SK-N-SH treated with all-trans-retinoic acid at 6 μM for 48 hours (cell line): Measurements from ENCODE around the gene RAB3IL1.

Experiments used
- ATAC-seq: fragments of 200-7000 bp; cut with Tn5 transposase; 3 replicates; pipeline ENCODE4 v1.9.1; 2020; ENCODE audit warnings: mild to moderate bottlenecking, moderate library complexity
- ARNTL ChIP-seq: fragments of 450-650 bp; formaldehyde crosslinking; IDR thresholded peaks from 2 replicates; pipeline ENCODE4 v1.5.0; 2020; ENCODE audit warnings: low read depth, mild to moderate bottlenecking, moderate library complexity, borderline replicate concordance
- BACH2 ChIP-seq: fragments of 250-450 bp; sonication (Bioruptor Pico); IDR thresholded peaks from 2 replicates; pipeline ENCODE4 v1.9.0; 2021; ENCODE audit warnings: mild to moderate bottlenecking, borderline replicate concordance
- CREB5 ChIP-seq: fragments of 250-450 bp; sonication (Bioruptor Pico); IDR thresholded peaks from 2 replicates; pipeline ENCODE4 v1.5.1; 2020; ENCODE audit warnings: low read depth, mild to moderate bottlenecking, moderate library complexity
- CSRNP3 ChIP-seq: fragments of 250-450 bp; sonication (Bioruptor Pico); IDR thresholded peaks from 2 replicates; pipeline ENCODE4 v1.5.1; 2021; ENCODE audit warnings: mild to moderate bottlenecking, moderate library complexity
- ESRRG ChIP-seq: fragments of 250-450 bp; sonication (Bioruptor Pico); IDR thresholded peaks from 2 replicates; pipeline ENCODE4 v1.6.1; 2021; ENCODE audit warnings: mild to moderate bottlenecking
- GLIS3 ChIP-seq: fragments of 250-450 bp; sonication (Bioruptor Pico); IDR thresholded peaks from 2 replicates; pipeline ENCODE4 v1.5.0; 2020; ENCODE audit warnings: mild to moderate bottlenecking, moderate library complexity
- ISL1 ChIP-seq: fragments of 250-450 bp; sonication (Bioruptor Pico); IDR thresholded peaks from 2 replicates; pipeline ENCODE4 v2.1.2; 2022; ENCODE audit warnings: mild to moderate bottlenecking, moderate library complexity
- OSR1 ChIP-seq: fragments of 250-450 bp; sonication (Bioruptor Pico); IDR thresholded peaks from 2 replicates; pipeline ENCODE4 v1.8.0; 2022; ENCODE audit warnings: moderate library complexity, mild to moderate bottlenecking, inconsistent platforms
- POU6F1 ChIP-seq: fragments of 250-450 bp; sonication (Bioruptor Pico); IDR thresholded peaks from 2 replicates; pipeline ENCODE4 v1.8.0; 2021; ENCODE audit warnings: low read depth, mild to moderate bottlenecking, moderate library complexity, borderline replicate concordance
- PPARA ChIP-seq: fragments of 250-450 bp; sonication (Bioruptor Pico); IDR thresholded peaks from 2 replicates; pipeline ENCODE4 v1.5.0; 2020; ENCODE audit warnings: mild to moderate bottlenecking, borderline replicate concordance
- RARB ChIP-seq: fragments of 250-450 bp; sonication (Bioruptor Pico); IDR thresholded peaks from 2 replicates; pipeline ENCODE4 v1.8.0; 2021; ENCODE audit warnings: mild to moderate bottlenecking, moderate library complexity
- TCF4 ChIP-seq: fragments of 250-450 bp; sonication (Bioruptor Pico); IDR thresholded peaks from 2 replicates; pipeline ENCODE4 v1.8.0; 2021; ENCODE audit warnings: mild to moderate bottlenecking, moderate library complexity, borderline replicate concordance
- TOX ChIP-seq: fragments of 250-450 bp; sonication (Bioruptor Pico); IDR thresholded peaks from 2 replicates; pipeline ENCODE4 v1.8.0; 2021; ENCODE audit warnings: mild to moderate bottlenecking, moderate library complexity, borderline replicate concordance
- ZC3H10 ChIP-seq: fragments of 250-450 bp; sonication (Bioruptor Pico); IDR thresholded peaks from 2 replicates; pipeline ENCODE4 v1.5.1; 2021; ENCODE audit warnings: mild to moderate bottlenecking, moderate library complexity
- ZFP3 ChIP-seq: fragments of 250-450 bp; sonication (Bioruptor Pico); IDR thresholded peaks from 2 replicates; pipeline ENCODE4 v1.5.0; 2020; ENCODE audit warnings: mild to moderate bottlenecking, moderate library complexity
- ZFP30 ChIP-seq: fragments of 450-650 bp; formaldehyde crosslinking; IDR thresholded peaks from 2 replicates; pipeline ENCODE4 v1.5.0; 2022; ENCODE audit warnings: mild to moderate bottlenecking, moderate library complexity
- ZNF565 ChIP-seq: fragments of 450-650 bp; formaldehyde crosslinking; conservative IDR thresholded peaks from 2 replicates; pipeline ENCODE4 v1.5.0; 2020; ENCODE audit warnings: low read depth, mild to moderate bottlenecking, moderate library complexity
- ZNF70 ChIP-seq: fragments of 450-650 bp; formaldehyde crosslinking; IDR thresholded peaks from 2 replicates; pipeline ENCODE4 v1.5.0; 2020; ENCODE audit warnings: mild to moderate bottlenecking, moderate library complexity
- ZNF8 ChIP-seq: fragments of 450-650 bp; formaldehyde crosslinking; IDR thresholded peaks from 2 replicates; pipeline ENCODE4 v1.5.0; 2020; ENCODE audit warnings: mild to moderate bottlenecking, moderate library complexity
- TF ChIP-seq, protein P1 (sequence below): fragments of 250-450 bp; sonication (Bioruptor Pico); IDR thresholded peaks from 2 replicates; pipeline ENCODE4 v1.5.0; 2020; ENCODE audit warnings: mild to moderate bottlenecking, moderate library complexity
- TF ChIP-seq, protein P2 (sequence below): fragments of 250-450 bp; sonication (Bioruptor Pico); IDR thresholded peaks from 2 replicates; pipeline ENCODE4 v1.8.0; 2020; ENCODE audit warnings: mild to moderate bottlenecking, moderate library complexity, borderline replicate concordance

RAB3IL1 gene

DNA sequence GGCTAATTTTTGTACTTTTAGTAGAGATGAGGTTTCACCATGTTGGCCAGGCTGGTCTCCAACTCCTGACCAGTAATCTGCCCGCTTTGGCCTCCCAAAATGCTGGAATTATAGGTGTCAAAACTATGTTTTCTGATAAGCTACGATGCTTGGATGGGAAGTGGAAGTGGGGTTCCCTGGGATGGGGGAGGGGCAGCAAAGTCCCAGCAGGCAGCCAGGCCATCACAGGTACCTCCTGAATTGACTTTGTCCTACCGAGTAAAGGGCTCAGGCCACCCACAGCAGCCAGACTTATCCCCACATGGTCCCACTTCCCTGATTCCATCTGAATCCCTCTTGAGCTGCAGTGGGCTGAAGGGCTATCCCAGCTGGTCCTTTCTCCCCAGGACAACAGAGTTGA, 43.2 kb upstream of the RAB3IL1 start:
- no peak for TF ChIP-seq ZFP30 (CRISPR knock-in tag)
- no peak for TF ChIP-seq ZNF70 (CRISPR knock-in tag)
- no peak for TF ChIP-seq POU6F1
- no peak for TF ChIP-seq BACH2 (CRISPR knock-in tag)
- no peak for TF ChIP-seq ESRRG (CRISPR knock-in tag)
- no peak for TF ChIP-seq ZNF8 (CRISPR knock-in tag)
- TF ChIP-seq OSR1 (CRISPR knock-in tag), result no peak
- no peak for TF ChIP-seq ZFP3 (CRISPR knock-in tag)
- no peak for TF ChIP-seq GLIS3
- no peak for TF ChIP-seq CREB5
- no peak for TF ChIP-seq CSRNP3 (CRISPR knock-in tag)
- TF ChIP-seq, protein P1, sequence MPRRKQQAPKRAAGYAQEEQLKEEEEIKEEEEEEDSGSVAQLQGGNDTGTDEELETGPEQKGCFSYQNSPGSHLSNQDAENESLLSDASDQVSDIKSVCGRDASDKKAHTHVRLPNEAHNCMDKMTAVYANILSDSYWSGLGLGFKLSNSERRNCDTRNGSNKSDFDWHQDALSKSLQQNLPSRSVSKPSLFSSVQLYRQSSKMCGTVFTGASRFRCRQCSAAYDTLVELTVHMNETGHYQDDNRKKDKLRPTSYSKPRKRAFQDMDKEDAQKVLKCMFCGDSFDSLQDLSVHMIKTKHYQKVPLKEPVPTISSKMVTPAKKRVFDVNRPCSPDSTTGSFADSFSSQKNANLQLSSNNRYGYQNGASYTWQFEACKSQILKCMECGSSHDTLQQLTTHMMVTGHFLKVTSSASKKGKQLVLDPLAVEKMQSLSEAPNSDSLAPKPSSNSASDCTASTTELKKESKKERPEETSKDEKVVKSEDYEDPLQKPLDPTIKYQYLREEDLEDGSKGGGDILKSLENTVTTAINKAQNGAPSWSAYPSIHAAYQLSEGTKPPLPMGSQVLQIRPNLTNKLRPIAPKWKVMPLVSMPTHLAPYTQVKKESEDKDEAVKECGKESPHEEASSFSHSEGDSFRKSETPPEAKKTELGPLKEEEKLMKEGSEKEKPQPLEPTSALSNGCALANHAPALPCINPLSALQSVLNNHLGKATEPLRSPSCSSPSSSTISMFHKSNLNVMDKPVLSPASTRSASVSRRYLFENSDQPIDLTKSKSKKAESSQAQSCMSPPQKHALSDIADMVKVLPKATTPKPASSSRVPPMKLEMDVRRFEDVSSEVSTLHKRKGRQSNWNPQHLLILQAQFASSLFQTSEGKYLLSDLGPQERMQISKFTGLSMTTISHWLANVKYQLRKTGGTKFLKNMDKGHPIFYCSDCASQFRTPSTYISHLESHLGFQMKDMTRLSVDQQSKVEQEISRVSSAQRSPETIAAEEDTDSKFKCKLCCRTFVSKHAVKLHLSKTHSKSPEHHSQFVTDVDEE (CRISPR knock-in tag), result no peak
- TF ChIP-seq ISL1 (CRISPR knock-in tag), result no peak
- TF ChIP-seq ZC3H10 (CRISPR knock-in tag), result no peak
- TF ChIP-seq PPARA (CRISPR knock-in tag), result no peak
- TF ChIP-seq, protein P2, sequence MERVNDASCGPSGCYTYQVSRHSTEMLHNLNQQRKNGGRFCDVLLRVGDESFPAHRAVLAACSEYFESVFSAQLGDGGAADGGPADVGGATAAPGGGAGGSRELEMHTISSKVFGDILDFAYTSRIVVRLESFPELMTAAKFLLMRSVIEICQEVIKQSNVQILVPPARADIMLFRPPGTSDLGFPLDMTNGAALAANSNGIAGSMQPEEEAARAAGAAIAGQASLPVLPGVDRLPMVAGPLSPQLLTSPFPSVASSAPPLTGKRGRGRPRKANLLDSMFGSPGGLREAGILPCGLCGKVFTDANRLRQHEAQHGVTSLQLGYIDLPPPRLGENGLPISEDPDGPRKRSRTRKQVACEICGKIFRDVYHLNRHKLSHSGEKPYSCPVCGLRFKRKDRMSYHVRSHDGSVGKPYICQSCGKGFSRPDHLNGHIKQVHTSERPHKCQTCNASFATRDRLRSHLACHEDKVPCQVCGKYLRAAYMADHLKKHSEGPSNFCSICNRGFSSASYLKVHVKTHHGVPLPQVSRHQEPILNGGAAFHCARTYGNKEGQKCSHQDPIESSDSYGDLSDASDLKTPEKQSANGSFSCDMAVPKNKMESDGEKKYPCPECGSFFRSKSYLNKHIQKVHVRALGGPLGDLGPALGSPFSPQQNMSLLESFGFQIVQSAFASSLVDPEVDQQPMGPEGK (CRISPR knock-in tag), result no peak
- no peak for TF ChIP-seq TCF4 (CRISPR knock-in tag)
- no peak for TF ChIP-seq ZNF565 (CRISPR knock-in tag)
- ATAC-seq, result no peak

- TF ChIP-seq OSR1 (CRISPR knock-in tag) (no peak), ZFP3 (CRISPR knock-in tag) (no peak), ZNF565 (CRISPR knock-in tag) (no peak), ZC3H10 (CRISPR knock-in tag) (no peak), TOX (CRISPR knock-in tag) (no peak), ARNTL (no peak), RARB (CRISPR knock-in tag) (no peak), TCF4 (CRISPR knock-in tag) (no peak)
- TF ChIP-seq, protein P2 (CRISPR knock-in tag), result no peak
- TF ChIP-seq, all 23 proteins: peak for 0
- ATAC-seq, result no peak
Observed at GRCh38 chr11:61959678-61960077, 42.3 kb upstream of the RAB3IL1 start.
